Vagina (tissue), 2 donors: ENCODE measurements around the gene GLDC. TPM values are rescaled to one million over a fixed set of nuclear protein-coding genes. Genes with fewer than 3 reads are reported as not detected.

Experiments
- DNase-seq, 2 donors: peaks; one replicate each; pipeline ENCODE4 v3.0.0-alpha.2; 2017; ENCODE audit errors: extremely low spot score in 2 of 2
- H3K27ac ChIP-seq: fragments of 200-600 bp; sonication (generic); one replicate; pipeline ENCODE4 v1.5.1; 2019
- H3K27me3 ChIP-seq: fragments of 200-600 bp; sonication (generic); one replicate; pipeline ENCODE4 v1.5.1; 2019
- H3K36me3 ChIP-seq, 2 donors: fragments of 200-600 bp; sonication (generic); one replicate each; pipeline ENCODE4 v1.5.1; 2017 to 2019
- H3K4me1 ChIP-seq: fragments of 200-600 bp; sonication (generic); one replicate; pipeline ENCODE4 v1.5.1; 2019
- H3K4me3 ChIP-seq, 2 donors: fragments of 200-600 bp; sonication (generic); 1 replicate in 1 of 2; 2 replicates in 1 of 2; pipeline ENCODE4 v1.5.1; 2016 to 2019
- H3K9me3 ChIP-seq: fragments of 200-600 bp; sonication (generic); one replicate; pipeline ENCODE4 v1.5.1; 2019
- CTCF ChIP-seq, 3 experiments: fragments of 450-650 bp in 2 of 3; fragments of 200-600 bp in 1 of 3; sonication (generic) in 1 of 3; IDR thresholded peaks; one replicate each; pipeline ENCODE4 v1.5.1; 2017 to 2019; ENCODE audit warnings: antibody characterized with exemption in 3 of 3, mild to moderate bottlenecking in 2 of 3, moderate library complexity in 2 of 3
- POLR2A ChIP-seq, 2 donors: fragments of 450-650 bp; IDR thresholded peaks; one replicate each; pipeline ENCODE4 v1.6.1; 2017; ENCODE audit warnings: antibody characterized with exemption in 2 of 2, mild to moderate bottlenecking in 2 of 2, moderate library complexity in 2 of 2
- POLR2AphosphoS5 ChIP-seq, 2 donors: sonication (generic); formaldehyde crosslinking; IDR thresholded peaks; one replicate each; pipeline ENCODE4 v1.9.0; 2017; ENCODE audit warnings: antibody characterized with exemption in 2 of 2, mild to moderate bottlenecking in 2 of 2, low read depth in 1 of 2; ENCODE audit not compliant: insufficient read depth in 1 of 2
- intact Hi-C: fragments of 100-400 bp; cut with DNase I; formaldehyde crosslinking; loops from one replicate; pipeline ENCODE4 v1.15.1; 2023
- total RNA-seq: library from RNA; depleted of rRNA; stranded (reverse); fragments of >200 nt; gene quantifications from one replicate; pipeline ENCODE4 v1.2.3, GENCODE V29; 2016

GLDC gene
- total RNA-seq, 1 donor from 2014 or later, result 0.49 TPM

GRCh38 chr9:6687180-6687579 lies 41.7 kb upstream of the GLDC start:
- intact Hi-C loops, result no loop called here
- no peak overlapping the region for H3K27ac ChIP-seq
- H3K27me3 ChIP-seq, result no peaks in the 10 kb centered on the region
- H3K9me3 ChIP-seq, result no peaks in the 10 kb centered on the region
- H3K36me3 ChIP-seq, result no peaks in the 10 kb centered on the region
- DNase-seq, result no peak
- H3K4me3 ChIP-seq, result no peak overlapping the region
- peaks cover 7% of the 10 kb centered on the region for H3K4me1 ChIP-seq
- TF ChIP-seq CTCF (IDR thresholded peaks at IDR 0.05), result no peak
- no peak for TF ChIP-seq POLR2AphosphoS5 (IDR thresholded peaks at IDR 0.05; ENCODE audit: insufficient read depth in 1 of 2, low read depth in 1 of 2)
- TF ChIP-seq POLR2A (IDR thresholded peaks at IDR 0.05), result no peak

- H3K36me3 ChIP-seq, result no peaks in the 10 kb centered on the region
- H3K4me1 ChIP-seq, result peaks cover 9% of the 10 kb centered on the region
- no peak for TF ChIP-seq POLR2A (IDR thresholded peaks at IDR 0.05)
- TF ChIP-seq POLR2AphosphoS5 (IDR thresholded peaks at IDR 0.05; ENCODE audit: insufficient read depth in 1 of 2, low read depth in 1 of 2), result no peak
- TF ChIP-seq CTCF (IDR thresholded peaks at IDR 0.05), result no peak
- DNase-seq, result no peak
- no peaks in the 10 kb centered on the region for H3K27me3 ChIP-seq
- intact Hi-C loops, result no loop called here
- no peak overlapping the region for H3K27ac ChIP-seq
- H3K9me3 ChIP-seq, result no peaks in the 10 kb centered on the region
- H3K4me3 ChIP-seq, result no peak overlapping the region
These were observed 40.9 kb upstream of the GLDC start for GRCh38 chr9:6686396-6686795.

- Histone ChIP-seq H3K36me3 (no peaks in the 10 kb centered on the region), H3K9me3 (no peaks in the 10 kb centered on the region), H3K27me3 (no peaks in the 10 kb centered on the region), H3K27ac (peak overlapping the region; percentile 92), H3K4me1 (peaks cover 15% of the 10 kb centered on the region), H3K4me3 (peak overlapping the region; percentile 69 to 76)
- TF ChIP-seq POLR2A (IDR thresholded peaks at IDR 0.05) (no peak), CTCF (IDR thresholded peaks at IDR 0.05) (no peak), POLR2AphosphoS5 (IDR thresholded peaks at IDR 0.05; ENCODE audit: insufficient read depth in 1 of 2, low read depth in 1 of 2) (no peak)
- DNase-seq, result peak in 1 of 2 donors; percentile 89
- intact Hi-C loops, result loop anchor here (5.0 kb wide), 1 partner anchor 75 kb away; the partner anchor contains the start of gene KDM4C
These were observed 36.5 kb upstream of the GLDC start for GRCh38 chr9:6681957-6682501.

- intact Hi-C loops, result loop anchor here (5.0 kb wide), 1 partner anchor 76 kb away; the partner anchor contains the start of gene KDM4C
- Histone ChIP-seq H3K27ac (peak overlapping the region; percentile 92), H3K4me3 (peak overlapping the region; percentile 69 to 76), H3K27me3 (no peaks in the 10 kb centered on the region), H3K36me3 (no peaks in the 10 kb centered on the region), H3K4me1 (peaks cover 15% of the 10 kb centered on the region), H3K9me3 (no peaks in the 10 kb centered on the region)
- TF ChIP-seq POLR2AphosphoS5 (IDR thresholded peaks at IDR 0.05; ENCODE audit: insufficient read depth in 1 of 2, low read depth in 1 of 2), result peak; percentile 93 to 95
- peak in 1 of 3 experiments; percentile 11 for TF ChIP-seq CTCF (IDR thresholded peaks at IDR 0.05)
- peak in 1 of 2 donors; percentile 35 for TF ChIP-seq POLR2A (IDR thresholded peaks at IDR 0.05)
- DNase-seq, result peak in 1 of 2 donors; percentile 97
These were observed 35.8 kb upstream of the GLDC start for GRCh38 chr9:6681147-6681956.

GRCh38 chr9:6680797-6681146 lies 35.2 kb upstream of the GLDC start:
- no peaks in the 10 kb centered on the region for H3K9me3 ChIP-seq
- H3K4me1 ChIP-seq, result peaks cover 15% of the 10 kb centered on the region
- intact Hi-C loops, result loop anchor here (5.0 kb wide), 1 partner anchor 77 kb away; the partner anchor contains the start of gene KDM4C
- H3K27me3 ChIP-seq, result no peaks in the 10 kb centered on the region
- TF ChIP-seq POLR2AphosphoS5 (IDR thresholded peaks at IDR 0.05; ENCODE audit: insufficient read depth in 1 of 2, low read depth in 1 of 2) (no peak), CTCF (IDR thresholded peaks at IDR 0.05) (no peak), POLR2A (IDR thresholded peaks at IDR 0.05) (no peak)
- H3K36me3 ChIP-seq, result no peaks in the 10 kb centered on the region
- H3K27ac ChIP-seq, result peak overlapping the region; percentile 92
- peak in 1 of 2 donors; percentile 91 for DNase-seq
- peak overlapping the region; percentile 69 to 76 for H3K4me3 ChIP-seq
